HCT116 (cell line): ENCODE results near the gene CNOT10. TPM values are rescaled to one million over a fixed set of nuclear protein-coding genes. Genes with fewer than 3 reads are reported as not detected.

ENCODE experiments used
- ATAC-seq: fragments of 200-7000 bp; cut with Tn5 transposase; 2 replicates; pipeline ENCODE4 v1.9.1; 2020; ENCODE audit warnings: mild to moderate bottlenecking, moderate library complexity
- BruUV-seq: library from RNA; stranded (reverse); fragments of 400-500 nt; replicated peaks from 2 replicates; lab custom pipeline; 2021; lab: Mats Ljungman, UMichigan
- CTCF ChIA-PET: fragments of 300-600 bp; sonication (Branson Sonifier 250); formaldehyde crosslinking; loops from one replicate; lab custom pipeline; 2021; ENCODE audit warnings: antibody characterized with exemption; lab: Charles Lee
- POLR2A ChIA-PET: fragments of 300-600, 350-600 bp; sonication (Branson Sonifier 250); formaldehyde crosslinking; loops from one replicate; lab custom pipeline; 2021; ENCODE audit warnings: antibody characterized with exemption; lab: Charles Lee
- RAD21 ChIA-PET, 2 experiments: fragments of 300-600 bp; sonication (Branson Sonifier 250); formaldehyde crosslinking; loops; one replicate each; lab custom pipeline; 2023; ENCODE audit warnings: low total read pairs in 2 of 2; ENCODE audit not compliant: uncharacterized antibody in 2 of 2, unreplicated experiment in 2 of 2, low non-redundant PET in 1 of 2; lab: Charles Lee
- DNase-seq: peaks from one replicate; pipeline ENCODE4 v3.0.0-alpha.2; 2010; ENCODE audit warnings: low read depth, low spot score
- H2AFZ ChIP-seq: fragments of 200-600 bp; shearing (Covaris generic), sonication (generic); 2 replicates; pipeline ENCODE4 v1.6.1; 2017; ENCODE audit warnings: low read depth, mixed run types, mixed read lengths, antibody characterized with exemption, low read length; ENCODE audit not compliant: poor library complexity, severe bottlenecking
- H3K27ac ChIP-seq: 2 replicates; pipeline ENCODE4 v1.5.1; 2012; ENCODE audit warnings: low read depth, low read length
- H3K27me3 ChIP-seq: fragments of 200-600 bp; sonication (generic); 2 replicates; pipeline ENCODE4 v1.6.1; 2016; ENCODE audit warnings: mixed run types, low read length, mixed read lengths; ENCODE audit not compliant: insufficient read depth
- H3K36me3 ChIP-seq, 2 experiments: fragments of 200-500 bp in 1 of 2; fragments of 200-600 bp in 1 of 2; sonication (Bioruptor generic) in 1 of 2; sonication (generic) in 1 of 2; 2 replicates each; pipeline versions ENCODE4 v1.5.1 to v1.6.1; 2014 to 2016; ENCODE audit warnings: low read length in 2 of 2, inconsistent platforms in 1 of 2, mixed read lengths in 1 of 2, mixed run types in 1 of 2; ENCODE audit not compliant: insufficient read depth in 2 of 2, control insufficient read depth in 1 of 2
- H3K4me1 ChIP-seq, 2 experiments: fragments of 200-600 bp in 1 of 2; sonication (generic) in 1 of 2; 2 replicates each; pipeline versions ENCODE4 v1.5.1 to v1.6.1; 2012 to 2017; ENCODE audit warnings: low read length in 2 of 2, inconsistent platforms in 1 of 2, mild to moderate bottlenecking in 1 of 2, mixed read lengths in 1 of 2, mixed run types in 1 of 2, moderate library complexity in 1 of 2; ENCODE audit not compliant: insufficient read depth in 2 of 2, control insufficient read depth in 1 of 2
- H3K4me2 ChIP-seq: fragments of 200-600 bp; sonication (generic); 2 replicates; pipeline ENCODE4 v1.6.1; 2017; ENCODE audit warnings: mixed run types, low read length, mixed read lengths
- H3K4me3 ChIP-seq, 2 experiments: fragments of 200-600 bp in 1 of 2; sonication (generic) in 1 of 2; replicated peaks in 1 of 2; 2 replicates each; pipeline ENCODE4 v1.5.1; 2011 to 2016; ENCODE audit warnings: low read length in 2 of 2, control low read depth in 1 of 2, low read depth in 1 of 2, mild to moderate bottlenecking in 1 of 2, mixed read lengths in 1 of 2, mixed run types in 1 of 2
- H3K79me2 ChIP-seq: fragments of 200-600 bp; sonication (generic); 2 replicates; pipeline ENCODE4 v1.6.1; 2017; ENCODE audit warnings: mild to moderate bottlenecking, mixed run types, low read length, moderate library complexity, mixed read lengths; ENCODE audit not compliant: insufficient read depth
- H3K9ac ChIP-seq: fragments of 200-600 bp; sonication (generic); 2 replicates; pipeline ENCODE4 v1.6.1; 2016; ENCODE audit warnings: low read length, mixed read lengths
- H3K9me2 ChIP-seq: fragments of 200-600 bp; sonication (generic), shearing (Covaris generic); 2 replicates; pipeline ENCODE4 v1.6.1; 2017; ENCODE audit warnings: mixed run types, mild to moderate bottlenecking, moderate library complexity; ENCODE audit not compliant: insufficient read depth
- H3K9me3 ChIP-seq, 2 experiments: fragments of 200-500 bp in 1 of 2; fragments of 200-600 bp in 1 of 2; sonication (Bioruptor generic) in 1 of 2; sonication (generic) in 1 of 2; 2 replicates each; pipeline ENCODE4 v1.6.1; 2014 to 2017; ENCODE audit warnings: low read length in 2 of 2, mixed read lengths in 2 of 2, inconsistent platforms in 1 of 2, low read depth in 1 of 2, mild to moderate bottlenecking in 1 of 2, mixed run types in 1 of 2, moderate library complexity in 1 of 2; ENCODE audit not compliant: control insufficient read depth in 1 of 2, insufficient read depth in 1 of 2
- H4K20me1 ChIP-seq: fragments of 200-600 bp; sonication (generic), shearing (Covaris generic); 2 replicates; pipeline ENCODE4 v1.6.1; 2017; ENCODE audit warnings: mixed run types, mild to moderate bottlenecking, moderate library complexity; ENCODE audit not compliant: insufficient read depth
- CBX3 ChIP-seq: IDR thresholded peaks from 2 replicates; pipeline ENCODE4 v1.6.1; 2012; ENCODE audit warnings: low read depth
- ELF1 ChIP-seq: IDR thresholded peaks from 2 replicates; pipeline ENCODE4 v1.6.1; 2012; ENCODE audit warnings: low read depth, borderline replicate concordance
- FOSL1 ChIP-seq: IDR thresholded peaks from 2 replicates; pipeline ENCODE4 v1.6.1; 2012; ENCODE audit warnings: low read depth
- JUND ChIP-seq: IDR thresholded peaks from 2 replicates; pipeline ENCODE4 v1.6.1; 2012
- MAX ChIP-seq: IDR thresholded peaks from 2 replicates; pipeline ENCODE4 v1.6.1; 2012
- POLR2A ChIP-seq: IDR thresholded peaks from 2 replicates; pipeline ENCODE4 v1.7.0; 2011; ENCODE audit warnings: borderline replicate concordance; ENCODE audit not compliant: insufficient read depth, insufficient read length; ENCODE audit errors: extremely low read depth
- SIN3A ChIP-seq: IDR thresholded peaks from 2 replicates; pipeline ENCODE4 v1.6.1; 2012; ENCODE audit warnings: low read depth
- YY1 ChIP-seq: IDR thresholded peaks from 2 replicates; pipeline ENCODE4 v1.6.1; 2011; ENCODE audit warnings: low read length, low read depth, moderate library complexity, mild to moderate bottlenecking; ENCODE audit not compliant: insufficient replicate concordance; ENCODE audit errors: extremely low read depth
- ZBTB33 ChIP-seq: IDR thresholded peaks from 2 replicates; pipeline ENCODE4 v1.6.1; 2011; ENCODE audit warnings: mild to moderate bottlenecking, low read length, moderate library complexity; ENCODE audit not compliant: insufficient replicate concordance; ENCODE audit errors: extremely low read depth
- intact Hi-C: fragments of 100-400 bp; cut with micrococcal nuclease; formaldehyde crosslinking; loops from 2 replicates; pipeline ENCODE4 v1.10.0; 2022
- total RNA-seq: library from RNA; stranded (reverse); gene quantifications from one replicate; pipeline ENCODE4 v1.2.1, GENCODE V29; 2021; ENCODE audit not compliant: unreplicated experiment

The CNOT10 gene
- total RNA-seq, 1 experiment from 2014 or later: 47.4 TPM

- no peaks in the 10 kb centered on the region for H3K9me2 ChIP-seq
- peaks cover 19% of the 10 kb centered on the region for H3K79me2 ChIP-seq
- no TSS peak for BruUV-seq
- RAD21 ChIA-PET: no interaction called here
- H3K4me3 ChIP-seq: no peak overlapping the region
- peaks cover 18 to 22% of the 10 kb centered on the region in 2 experiments for H3K36me3 ChIP-seq
- POLR2A ChIA-PET: no interaction called here
- CTCF ChIA-PET: no interaction called here
- TF ChIP-seq YY1 (no peak), MAX (no peak), JUND (no peak), ELF1 (no peak), ZBTB33 (no peak), CBX3 (no peak), SIN3A (no peak), FOSL1 (no peak), POLR2A (no peak)
- TF ChIP-seq, all 23 proteins: peak for 0
- Histone ChIP-seq H3K9ac (no peak overlapping the region), H4K20me1 (no peaks in the 10 kb centered on the region), H3K9me3 (no peaks in the 10 kb centered on the region), H3K4me1 (no peaks in the 10 kb centered on the region), H3K27me3 (no peaks in the 10 kb centered on the region), H3K4me2 (no peak overlapping the region), H3K27ac (no peak overlapping the region), H2AFZ (no peak overlapping the region)
- no peak for ATAC-seq
- DNase-seq: no peak
- intact Hi-C loops: no loop called here
Measured at GRCh38 chr3:32709346-32709745, 24.4 kb downstream of the CNOT10 start.
